H9 (cell line): ENCODE measurements around the gene RPS15. TPM values are rescaled to one million over a fixed set of nuclear protein-coding genes. Genes with fewer than 3 reads are reported as not detected.

Source experiments
- DNase-seq: peaks from one replicate; pipeline ENCODE4 v3.0.0-alpha.2; 2017
- H2AFZ ChIP-seq: one replicate; pipeline ENCODE4 v1.6.1; 2013; ENCODE audit warnings: mild to moderate bottlenecking, low read length, control low read depth, moderate library complexity
- H2AK5ac ChIP-seq: 2 replicates; pipeline ENCODE4 v1.6.1; 2013; ENCODE audit warnings: low read length, control low read depth, mixed read lengths; ENCODE audit not compliant: insufficient read length
- H2BK120ac ChIP-seq: one replicate; pipeline ENCODE4 v1.6.1; 2013; ENCODE audit warnings: low read depth, mild to moderate bottlenecking, low read length, control low read depth, inconsistent platforms; ENCODE audit not compliant: poor library complexity, severe bottlenecking
- H2BK12ac ChIP-seq: 2 replicates; pipeline ENCODE4 v1.6.1; 2013; ENCODE audit warnings: low read length, control low read depth, mixed read lengths, low read depth; ENCODE audit not compliant: insufficient read length
- H2BK15ac ChIP-seq: 2 replicates; pipeline ENCODE4 v1.6.1; 2013; ENCODE audit warnings: low read depth, low read length, control low read depth
- H2BK20ac ChIP-seq: one replicate; pipeline ENCODE4 v1.6.1; 2013; ENCODE audit warnings: low read depth, mild to moderate bottlenecking, low read length, control low read depth, inconsistent platforms; ENCODE audit not compliant: poor library complexity, severe bottlenecking
- H2BK5ac ChIP-seq: 2 replicates; pipeline ENCODE4 v1.6.1; 2013; ENCODE audit warnings: low read length, control low read depth, mixed read lengths; ENCODE audit not compliant: insufficient read length
- H3K14ac ChIP-seq: 2 replicates; pipeline ENCODE4 v1.6.1; 2013; ENCODE audit warnings: low read length, control low read depth; ENCODE audit not compliant: insufficient read depth
- H3K18ac ChIP-seq: 2 replicates; pipeline ENCODE4 v1.6.1; 2013; ENCODE audit warnings: low read depth, mild to moderate bottlenecking, mixed read lengths, low read length, control low read depth; ENCODE audit not compliant: insufficient read length
- H3K23ac ChIP-seq: 2 replicates; pipeline ENCODE4 v1.6.1; 2013; ENCODE audit warnings: low read length, control low read depth, mixed read lengths, low read depth; ENCODE audit not compliant: insufficient read length
- H3K23me2 ChIP-seq: 2 replicates; pipeline ENCODE4 v1.6.1; 2013; ENCODE audit warnings: low read depth, mild to moderate bottlenecking, mixed read lengths, low read length, control low read depth; ENCODE audit not compliant: insufficient read length, poor library complexity, severe bottlenecking
- H3K27ac ChIP-seq: 2 replicates; pipeline ENCODE4 v1.5.1; 2013; ENCODE audit warnings: low read length, control low read depth, mixed read lengths, low read depth; ENCODE audit not compliant: insufficient read length
- H3K27me3 ChIP-seq: 2 replicates; pipeline ENCODE4 v1.6.1; 2013; ENCODE audit warnings: low read length, control low read depth, inconsistent platforms; ENCODE audit not compliant: insufficient read depth
- H3K4ac ChIP-seq: 2 replicates; pipeline ENCODE4 v1.6.1; 2013; ENCODE audit warnings: low read depth, mild to moderate bottlenecking, control low read depth, inconsistent platforms, low read length, moderate library complexity
- H3K4me1 ChIP-seq: 2 replicates; pipeline ENCODE4 v1.6.1; 2013; ENCODE audit warnings: low read length, control low read depth, inconsistent platforms; ENCODE audit not compliant: insufficient read depth
- H3K4me2 ChIP-seq: 2 replicates; pipeline ENCODE4 v1.6.1; 2013; ENCODE audit warnings: low read length, control low read depth, mixed read lengths; ENCODE audit not compliant: insufficient read length, insufficient read depth
- H3K56ac ChIP-seq: 2 replicates; pipeline ENCODE4 v1.6.1; 2013; ENCODE audit warnings: low read depth, mild to moderate bottlenecking, mixed read lengths, low read length, control low read depth; ENCODE audit not compliant: insufficient read length
- H3K79me1 ChIP-seq: 2 replicates; pipeline ENCODE4 v1.6.1; 2013; ENCODE audit warnings: low read depth, mild to moderate bottlenecking, moderate library complexity, low read length, control low read depth, inconsistent platforms; ENCODE audit not compliant: insufficient read depth, poor library complexity, severe bottlenecking
- H3K79me2 ChIP-seq: 2 replicates; pipeline ENCODE4 v1.6.1; 2013; ENCODE audit warnings: low read length, control low read depth, inconsistent platforms; ENCODE audit not compliant: insufficient read depth
- H3K9ac ChIP-seq: 2 replicates; pipeline ENCODE4 v1.6.1; 2013; ENCODE audit warnings: low read length, control low read depth, mixed read lengths; ENCODE audit not compliant: insufficient read length; ENCODE audit errors: extremely low read depth
- H3K9me3 ChIP-seq: one replicate; pipeline ENCODE4 v1.6.1; 2013; ENCODE audit warnings: low read depth, low read length, inconsistent platforms; ENCODE audit not compliant: control insufficient read depth
- H3T11ph ChIP-seq: one replicate; pipeline ENCODE4 v1.6.1; 2013; ENCODE audit warnings: mild to moderate bottlenecking, low read length, control low read depth, inconsistent platforms
- H4K20me1 ChIP-seq: one replicate; pipeline ENCODE4 v1.6.1; 2013; ENCODE audit not compliant: control insufficient read depth, insufficient read length, insufficient read depth
- H4K5ac ChIP-seq: 2 replicates; pipeline ENCODE4 v1.6.1; 2013; ENCODE audit warnings: low read depth, mild to moderate bottlenecking, mixed read lengths, low read length, control low read depth; ENCODE audit not compliant: insufficient read length
- H4K8ac ChIP-seq: replicated peaks from 2 replicates; pipeline ENCODE4 v1.6.1; 2013; ENCODE audit warnings: low read length, control low read depth, mixed read lengths, low read depth; ENCODE audit not compliant: insufficient read length
- H4K91ac ChIP-seq: 2 replicates; pipeline ENCODE4 v1.6.1; 2013; ENCODE audit warnings: low read depth, mild to moderate bottlenecking, moderate library complexity, mixed read lengths, low read length, control low read depth; ENCODE audit not compliant: insufficient read length
- H3K27ac Mint-ChIP-seq, 3 experiments: 2 replicates in 2 of 3; 3 replicates in 1 of 3; pipeline ENCODE4 v1.8.0; 2020 to 2021; ENCODE audit warnings: mixed read lengths in 3 of 3, mild to moderate bottlenecking in 1 of 3, moderate library complexity in 1 of 3
- H3K27me3 Mint-ChIP-seq: 2 replicates; pipeline ENCODE4 v1.8.0; 2021; ENCODE audit warnings: low read depth, mild to moderate bottlenecking, moderate library complexity, mixed read lengths
- H3K36me3 Mint-ChIP-seq, 3 experiments: 2 replicates in 2 of 3; 3 replicates in 1 of 3; pipeline ENCODE4 v1.8.0; 2020 to 2021; ENCODE audit warnings: low read depth in 3 of 3, mixed read lengths in 3 of 3; ENCODE audit not compliant: insufficient read depth in 1 of 3
- H3K4me1 Mint-ChIP-seq, 2 experiments: 2 replicates each; pipeline ENCODE4 v1.8.0; 2020; ENCODE audit warnings: mixed read lengths in 2 of 2
- H3K4me3 Mint-ChIP-seq, 2 experiments: 2 replicates in 1 of 2; 3 replicates in 1 of 2; pipeline ENCODE4 v1.8.0; 2020 to 2021; ENCODE audit warnings: mild to moderate bottlenecking in 2 of 2, mixed read lengths in 2 of 2, moderate library complexity in 1 of 2
- H3K9me3 Mint-ChIP-seq, 2 experiments: 2 replicates in 1 of 2; 3 replicates in 1 of 2; pipeline ENCODE4 v1.8.0; 2020; ENCODE audit warnings: mild to moderate bottlenecking in 2 of 2, mixed read lengths in 2 of 2, moderate library complexity in 1 of 2
- WGBS: extraction: QIAGEN DNeasy Blood & Tissue Kit; methylation state at CpG from one replicate; pipeline ENCODE4 v1.1.7; 2013; ENCODE audit warnings: missing lambda C conversion rate, low lambda C conversion rate, mixed read lengths; ENCODE audit not compliant: insufficient read length; ENCODE audit errors: extremely low coverage; 5-methylcytosine and 5-hydroxymethylcytosine counted together
- total RNA-seq: library from RNA; stranded (reverse); gene quantifications from 2 replicates; pipeline ENCODE4 v1.2.1, GENCODE V29; 2021
- TF ChIP-seq, protein P1 (sequence below): fragments of 200-600 bp; sonication (generic); conservative IDR thresholded peaks from 3 replicates; pipeline ENCODE4 v1.8.0; 2021; ENCODE audit warnings: antibody characterized with exemption, mild to moderate bottlenecking

RPS15 gene
- total RNA-seq, 1 experiment from 2014 or later = 1,628 TPM

DNA sequence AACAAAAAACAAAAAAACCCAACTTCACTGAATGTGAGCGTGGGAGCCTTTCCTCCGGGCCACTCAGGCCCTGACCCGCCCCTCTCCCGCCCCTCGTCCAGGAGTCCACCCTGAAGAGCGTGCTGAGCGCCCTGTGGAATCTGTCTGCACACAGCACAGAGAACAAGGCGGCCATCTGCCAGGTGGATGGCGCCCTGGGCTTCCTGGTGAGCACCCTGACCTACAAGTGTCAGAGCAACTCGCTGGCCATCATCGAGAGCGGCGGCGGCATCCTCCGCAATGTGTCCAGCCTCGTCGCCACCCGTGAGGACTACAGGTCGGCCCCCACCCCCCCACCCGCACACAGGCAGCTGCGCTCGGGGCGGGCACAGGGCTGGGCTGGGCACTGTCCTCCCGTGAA is 23.7 kb downstream of the RPS15 start:
- no peak overlapping the region for H2BK12ac ChIP-seq
- H3K4me3 Mint-ChIP-seq = no peak overlapping the region
- no peaks in the 10 kb centered on the region for H3K79me1 ChIP-seq
- H3K4me1 ChIP-seq = no peaks in the 10 kb centered on the region
- no peak overlapping the region for H3K4ac ChIP-seq
- no peak overlapping the region for H4K8ac ChIP-seq
- no peak overlapping the region for H3K56ac ChIP-seq
- no peak overlapping the region for H2BK15ac ChIP-seq
- peaks cover 25% of the 10 kb centered on the region for H3K27me3 ChIP-seq
- no peaks in the 10 kb centered on the region for H4K20me1 ChIP-seq
- H3K14ac ChIP-seq = no peak overlapping the region
- no peak overlapping the region for H3K27ac ChIP-seq
- no peak overlapping the region for H3K4me2 ChIP-seq
- no peak for DNase-seq
- WGBS = no CpG with 5 or more reads among the region's 24 CpGs
- H3K36me3 Mint-ChIP-seq = peaks cover 0 to 13% (median 4%) of the 10 kb centered on the region in 3 experiments; a peak in 2 of 7 replicates
- no peak overlapping the region for H4K5ac ChIP-seq
- TF ChIP-seq, protein P1, sequence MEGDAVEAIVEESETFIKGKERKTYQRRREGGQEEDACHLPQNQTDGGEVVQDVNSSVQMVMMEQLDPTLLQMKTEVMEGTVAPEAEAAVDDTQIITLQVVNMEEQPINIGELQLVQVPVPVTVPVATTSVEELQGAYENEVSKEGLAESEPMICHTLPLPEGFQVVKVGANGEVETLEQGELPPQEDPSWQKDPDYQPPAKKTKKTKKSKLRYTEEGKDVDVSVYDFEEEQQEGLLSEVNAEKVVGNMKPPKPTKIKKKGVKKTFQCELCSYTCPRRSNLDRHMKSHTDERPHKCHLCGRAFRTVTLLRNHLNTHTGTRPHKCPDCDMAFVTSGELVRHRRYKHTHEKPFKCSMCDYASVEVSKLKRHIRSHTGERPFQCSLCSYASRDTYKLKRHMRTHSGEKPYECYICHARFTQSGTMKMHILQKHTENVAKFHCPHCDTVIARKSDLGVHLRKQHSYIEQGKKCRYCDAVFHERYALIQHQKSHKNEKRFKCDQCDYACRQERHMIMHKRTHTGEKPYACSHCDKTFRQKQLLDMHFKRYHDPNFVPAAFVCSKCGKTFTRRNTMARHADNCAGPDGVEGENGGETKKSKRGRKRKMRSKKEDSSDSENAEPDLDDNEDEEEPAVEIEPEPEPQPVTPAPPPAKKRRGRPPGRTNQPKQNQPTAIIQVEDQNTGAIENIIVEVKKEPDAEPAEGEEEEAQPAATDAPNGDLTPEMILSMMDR = no peak
- H3K27ac Mint-ChIP-seq = no peak overlapping the region
- H2AFZ ChIP-seq = no peak overlapping the region
- H4K91ac ChIP-seq = no peak overlapping the region
- no peaks in the 10 kb centered on the region for H3K9me3 Mint-ChIP-seq
- no peak overlapping the region for H2BK120ac ChIP-seq
- H3K4me1 Mint-ChIP-seq = peaks cover 3 to 4% of the 10 kb centered on the region in 2 experiments
- H3T11ph ChIP-seq = no peak overlapping the region
- no peaks in the 10 kb centered on the region for H3K23me2 ChIP-seq
- no peak overlapping the region for H2BK20ac ChIP-seq
- H3K79me2 ChIP-seq = no peaks in the 10 kb centered on the region
- H3K27me3 Mint-ChIP-seq = peaks cover 75% of the 10 kb centered on the region
- H2AK5ac ChIP-seq = no peak overlapping the region
- H3K23ac ChIP-seq = no peak overlapping the region
- no peak overlapping the region for H3K9ac ChIP-seq
- H2BK5ac ChIP-seq = no peak overlapping the region
- H3K9me3 ChIP-seq = no peaks in the 10 kb centered on the region
- H3K18ac ChIP-seq = no peak overlapping the region
